ENCODE measurements around the gene F11. TPM values are rescaled to one million over a fixed set of nuclear protein-coding genes. Genes with fewer than 3 reads are reported as not detected.

Gene F11
- total RNA-seq, 1 experiment from 2014 or later = not detected

- H3K27me3 ChIP-seq (ENCODE audit: low read length) = peaks cover 20% of the 10 kb centered on the region
- TF ChIP-seq EZH2 (IDR thresholded peaks at IDR 0.05; ENCODE audit: low read length, unreplicated experiment) = no peak
- TF ChIP-seq CTCF (conservative IDR thresholded peaks at IDR 0.05; ENCODE audit: low read depth, low read length) = no peak
- no peak for TF ChIP-seq EZH2phosphoT487 (IDR thresholded peaks at IDR 0.05; ENCODE audit: borderline replicate concordance, low read length)
- H4K20me1 ChIP-seq (ENCODE audit: low read length) = no peaks in the 10 kb centered on the region
- DNase-seq (no peak), ATAC-seq (no peak)
- H3K36me3 ChIP-seq (ENCODE audit: low read depth, low read length) = no peaks in the 10 kb centered on the region
- POLR2A ChIA-PET (ENCODE audit: unreplicated experiment) = no interaction called here
- no peaks in the 10 kb centered on the region for H3K9me3 ChIP-seq (ENCODE audit: low read length)
- no peak overlapping the region for H3K27ac ChIP-seq (ENCODE audit: low read length)
- H2AFZ ChIP-seq (ENCODE audit: low read length) = no peak overlapping the region
- no peaks in the 10 kb centered on the region for H3K4me1 ChIP-seq (ENCODE audit: insufficient read depth, low read length)
- no TSS peak for BruUV-seq (replicated peaks)
- CTCF ChIA-PET = no interaction called here
- no peaks in the 10 kb centered on the region for H3F3A ChIP-seq (ENCODE audit: low read length, unreplicated experiment)
- no peaks in the 10 kb centered on the region for H3K9me2 ChIP-seq (replicated peaks; ENCODE audit: low read length)
- no peaks in the 10 kb centered on the region for H3K79me2 ChIP-seq (ENCODE audit: low read length)
- H3K4me2 ChIP-seq (ENCODE audit: low read length) = no peak overlapping the region
- H3K4me3 ChIP-seq (ENCODE audit: low read length) = no peak overlapping the region
- H3K9ac ChIP-seq (ENCODE audit: low read length) = no peak overlapping the region
- intact Hi-C loops (cut with micrococcal nuclease) = no loop called here
Measured at GRCh38 chr4:186300659-186301390, 34.8 kb downstream of the F11 start.

GRCh38 chr4:186304216-186304615, 38.2 kb downstream of the F11 start:
- TF ChIP-seq EZH2phosphoT487 (IDR thresholded peaks at IDR 0.05; ENCODE audit: borderline replicate concordance, low read length) (no peak), CTCF (conservative IDR thresholded peaks at IDR 0.05; ENCODE audit: low read depth, low read length) (no peak), EZH2 (IDR thresholded peaks at IDR 0.05; ENCODE audit: low read length, unreplicated experiment) (no peak)
- Histone ChIP-seq H3K9me3 (ENCODE audit: low read length) (no peaks in the 10 kb centered on the region), H3K27me3 (ENCODE audit: low read length) (peaks cover 34% of the 10 kb centered on the region), H3K36me3 (ENCODE audit: low read depth, low read length) (no peaks in the 10 kb centered on the region), H4K20me1 (ENCODE audit: low read length) (no peaks in the 10 kb centered on the region), H3K4me2 (ENCODE audit: low read length) (no peak overlapping the region), H3K4me3 (ENCODE audit: low read length) (no peak overlapping the region), H2AFZ (ENCODE audit: low read length) (no peak overlapping the region), H3K79me2 (ENCODE audit: low read length) (no peaks in the 10 kb centered on the region), H3K27ac (ENCODE audit: low read length) (no peak overlapping the region), H3F3A (ENCODE audit: low read length, unreplicated experiment) (no peaks in the 10 kb centered on the region), H3K9ac (ENCODE audit: low read length) (no peak overlapping the region), H3K9me2 (replicated peaks; ENCODE audit: low read length) (no peaks in the 10 kb centered on the region), H3K4me1 (ENCODE audit: insufficient read depth, low read length) (no peaks in the 10 kb centered on the region)
- CTCF ChIA-PET = no interaction called here
- ATAC-seq = no peak
- intact Hi-C loops (cut with micrococcal nuclease) = no loop called here
- no TSS peak for BruUV-seq (replicated peaks)
- POLR2A ChIA-PET (ENCODE audit: unreplicated experiment) = no interaction called here
- DNase-seq = no peak

- CTCF ChIA-PET = no interaction called here
- Histone ChIP-seq H3K4me1 (ENCODE audit: insufficient read depth, low read length) (no peaks in the 10 kb centered on the region), H4K20me1 (ENCODE audit: low read length) (no peaks in the 10 kb centered on the region), H3K36me3 (ENCODE audit: low read depth, low read length) (no peaks in the 10 kb centered on the region), H3K79me2 (ENCODE audit: low read length) (no peaks in the 10 kb centered on the region), H2AFZ (ENCODE audit: low read length) (no peak overlapping the region), H3K27ac (ENCODE audit: low read length) (no peak overlapping the region), H3K9ac (ENCODE audit: low read length) (no peak overlapping the region), H3K27me3 (ENCODE audit: low read length) (peaks cover 38% of the 10 kb centered on the region), H3K4me2 (ENCODE audit: low read length) (no peak overlapping the region), H3F3A (ENCODE audit: low read length, unreplicated experiment) (no peaks in the 10 kb centered on the region), H3K4me3 (ENCODE audit: low read length) (no peak overlapping the region), H3K9me3 (ENCODE audit: low read length) (no peaks in the 10 kb centered on the region), H3K9me2 (replicated peaks; ENCODE audit: low read length) (no peaks in the 10 kb centered on the region)
- ATAC-seq (no peak), DNase-seq (no peak)
- intact Hi-C loops (cut with micrococcal nuclease) = no loop called here
- BruUV-seq (replicated peaks) = no TSS peak
- POLR2A ChIA-PET (ENCODE audit: unreplicated experiment) = no interaction called here
- TF ChIP-seq EZH2 (IDR thresholded peaks at IDR 0.05; ENCODE audit: low read length, unreplicated experiment) = no peak
- TF ChIP-seq CTCF (conservative IDR thresholded peaks at IDR 0.05; ENCODE audit: low read depth, low read length) = no peak
- no peak for TF ChIP-seq EZH2phosphoT487 (IDR thresholded peaks at IDR 0.05; ENCODE audit: borderline replicate concordance, low read length)
Measured at GRCh38 chr4:186304866-186305505, 39.0 kb downstream of the F11 start.

All from PC-3 (cell line).